ENCODE results near the gene RSPH1.

The RSPH1 gene

DNA sequence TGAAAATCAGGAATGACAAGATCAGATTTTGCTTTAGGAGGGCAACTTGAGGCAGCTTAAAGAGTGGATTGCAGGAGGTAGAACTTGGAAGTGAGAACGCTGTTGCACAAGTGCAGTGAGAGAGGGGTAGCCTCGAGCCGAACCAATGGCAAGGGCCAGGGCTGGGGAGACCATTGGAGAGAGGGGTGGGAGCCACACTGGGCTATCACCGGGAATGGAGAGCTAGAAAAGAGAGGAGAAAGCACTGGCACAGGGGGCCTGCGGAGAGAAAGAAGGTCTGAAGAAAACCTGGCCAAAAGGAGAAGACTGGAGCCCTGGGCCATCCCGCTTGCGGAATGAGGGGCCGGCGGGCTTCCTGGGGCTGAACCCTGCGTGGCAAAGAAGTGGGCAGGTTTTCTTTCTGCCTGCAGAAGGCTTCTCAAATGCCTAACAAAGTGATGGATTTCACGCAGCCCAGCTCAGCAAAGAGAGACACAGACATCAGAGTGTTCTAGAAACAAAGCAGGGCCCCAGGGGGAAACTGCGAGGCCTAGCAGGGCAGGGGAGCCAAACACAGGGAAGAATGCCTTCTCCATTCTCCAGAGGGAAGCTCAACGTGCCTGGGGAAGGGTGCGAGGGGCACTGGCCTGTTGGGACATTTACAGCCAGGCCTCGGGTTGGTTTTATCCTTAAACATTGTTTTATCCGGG, 16.5 kb upstream of the RSPH1 start:
- no peak for DNase-seq

DNA sequence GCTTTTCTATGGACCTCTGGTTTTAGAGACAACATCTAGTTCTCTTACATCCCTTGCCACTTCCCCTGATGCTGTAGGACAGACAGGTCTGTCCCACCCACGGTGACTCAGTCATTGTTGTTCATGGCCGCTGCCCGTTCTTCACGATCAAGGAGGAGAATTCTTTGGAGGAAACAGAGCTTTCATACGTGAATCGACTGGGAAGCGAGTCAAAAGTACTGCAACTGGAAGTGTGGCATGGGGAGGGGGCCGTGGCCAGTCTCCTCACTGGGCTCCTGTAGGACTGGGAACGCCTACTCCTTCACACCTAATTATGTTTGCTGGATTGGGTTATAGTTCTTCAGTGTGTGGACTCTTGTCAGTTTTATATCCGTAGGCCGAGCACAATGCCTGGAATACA, 13.2 kb upstream of the RSPH1 start:
- no peak for DNase-seq

DNA sequence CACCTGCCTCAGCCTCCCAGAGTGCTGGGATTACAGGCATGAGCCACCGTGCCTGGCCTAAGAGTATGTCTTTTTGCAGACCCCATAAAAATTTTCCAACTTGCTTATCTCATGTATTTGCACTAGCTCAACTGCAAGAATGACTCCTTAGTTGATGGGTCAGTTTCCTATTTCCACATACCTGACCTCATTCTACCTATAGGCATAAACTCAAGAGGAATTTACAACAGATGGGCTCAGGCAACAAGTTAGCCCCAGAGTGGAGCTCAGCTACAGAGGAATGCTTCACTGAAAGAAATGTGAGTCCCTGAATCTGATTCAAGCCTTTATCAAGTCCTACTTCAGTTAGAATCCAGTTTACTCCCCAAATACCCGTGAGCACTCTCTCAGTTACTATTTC, 12.3 kb upstream of the RSPH1 start:
- no peak for DNase-seq

DNA sequence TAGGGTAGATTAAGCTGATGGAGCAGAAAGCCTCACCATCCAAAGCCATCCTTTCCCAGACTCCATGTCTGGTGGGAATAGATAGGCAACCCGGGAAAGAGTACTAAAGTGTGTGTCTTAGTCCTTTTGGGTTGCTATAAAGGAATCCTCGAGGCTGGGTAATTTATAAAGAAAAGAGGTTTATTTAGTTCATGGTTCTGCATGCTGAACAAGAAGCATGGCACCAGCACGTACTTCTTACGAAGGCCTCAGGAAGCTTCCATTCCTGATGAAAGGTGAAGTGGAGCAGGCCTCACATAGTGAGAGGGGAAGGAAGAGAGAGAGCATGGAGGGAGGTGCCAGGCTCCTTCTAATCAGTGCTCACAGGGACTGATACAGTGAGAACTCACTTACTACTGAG, 11.4 kb upstream of the RSPH1 start:
- DNase-seq = no peak

DNA sequence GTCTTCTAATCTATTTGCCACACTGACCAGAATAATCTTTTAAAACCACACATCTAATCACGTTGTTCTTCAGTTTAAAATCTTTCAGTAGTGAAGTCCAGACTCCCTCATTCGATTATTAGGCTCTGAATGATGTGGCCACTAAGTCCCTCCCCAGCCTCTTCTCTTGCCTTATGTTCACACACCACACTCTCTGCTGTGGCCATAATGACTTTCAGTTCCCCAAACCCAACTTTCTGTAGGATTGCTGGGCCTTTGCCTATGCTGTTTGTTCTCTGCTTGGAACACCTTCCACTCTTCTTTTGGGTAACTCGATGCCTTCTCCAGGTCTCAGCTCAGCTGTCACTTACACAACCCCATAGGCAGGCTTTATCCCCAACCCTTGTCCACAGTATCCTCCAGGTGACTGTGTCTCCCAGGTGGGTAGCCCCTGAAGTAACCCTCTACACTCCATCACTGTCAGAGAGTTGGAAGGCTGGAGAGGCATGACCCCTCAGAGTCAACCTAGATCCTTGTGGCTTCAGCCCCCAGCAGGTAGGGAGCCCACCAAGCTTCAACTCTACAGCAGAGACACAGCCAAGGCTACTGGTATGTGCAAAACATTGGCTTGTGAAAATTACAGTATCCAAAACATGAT, 9.2 kb upstream of the RSPH1 start:
- DNase-seq = no peak

DNA sequence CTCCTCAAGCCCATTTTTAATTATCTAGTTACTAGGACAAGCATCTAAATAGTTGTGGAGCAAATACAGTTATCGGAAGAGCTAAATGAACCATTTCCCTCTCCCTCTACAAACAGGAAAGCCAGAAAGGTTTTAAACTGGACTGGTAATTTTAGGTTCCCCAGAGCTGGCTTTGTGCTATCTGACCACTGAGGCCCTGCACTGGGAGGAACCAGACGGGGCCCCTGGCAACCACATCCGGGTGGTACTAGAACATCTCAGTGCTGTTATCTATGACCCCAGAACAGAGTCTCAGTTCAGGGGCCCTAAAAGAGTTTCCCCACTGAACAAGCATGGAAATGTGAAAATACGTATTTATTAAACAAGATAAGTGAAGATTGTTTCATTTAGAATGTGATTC, 7.7 kb upstream of the RSPH1 start:
- no peak for DNase-seq

DNA sequence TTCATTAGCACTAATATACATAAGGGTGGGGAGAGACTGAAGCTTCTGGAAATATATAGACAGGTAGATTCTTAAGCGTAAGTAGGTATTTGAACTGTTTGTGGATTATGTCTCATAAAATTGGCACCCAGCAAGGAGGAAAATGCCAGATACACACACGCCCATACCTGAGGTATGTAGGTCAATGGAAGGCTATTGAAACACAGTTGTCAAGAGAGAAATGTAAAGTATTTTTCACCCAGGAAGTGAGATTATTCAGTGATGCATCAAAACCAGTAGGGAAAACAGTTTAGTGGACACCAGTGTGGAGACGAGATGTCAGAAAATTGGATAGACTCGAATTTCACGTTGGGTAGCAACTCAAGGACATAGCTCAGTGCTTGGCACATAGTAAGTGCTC, 4.7 kb upstream of the RSPH1 start:
- no peak for DNase-seq

DNA sequence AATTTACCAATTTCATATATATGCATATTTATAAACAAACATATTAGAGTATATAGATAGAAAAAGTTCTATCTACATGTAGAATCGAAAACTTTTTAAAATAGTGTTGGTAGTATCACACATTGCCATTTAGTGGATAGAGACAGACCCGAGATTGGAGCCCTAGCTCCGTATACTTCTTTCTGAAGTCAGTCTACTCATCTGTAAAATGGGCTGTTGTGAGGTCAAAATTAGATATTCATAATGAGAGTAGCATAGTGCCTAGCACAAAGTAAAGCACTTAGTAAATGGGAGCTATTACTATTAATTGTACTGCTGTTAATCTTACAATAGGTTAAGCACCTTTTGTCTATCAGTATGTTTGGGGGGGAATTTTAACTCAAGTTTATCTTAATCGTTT, 4.2 kb upstream of the RSPH1 start:
- DNase-seq = no peak

DNA sequence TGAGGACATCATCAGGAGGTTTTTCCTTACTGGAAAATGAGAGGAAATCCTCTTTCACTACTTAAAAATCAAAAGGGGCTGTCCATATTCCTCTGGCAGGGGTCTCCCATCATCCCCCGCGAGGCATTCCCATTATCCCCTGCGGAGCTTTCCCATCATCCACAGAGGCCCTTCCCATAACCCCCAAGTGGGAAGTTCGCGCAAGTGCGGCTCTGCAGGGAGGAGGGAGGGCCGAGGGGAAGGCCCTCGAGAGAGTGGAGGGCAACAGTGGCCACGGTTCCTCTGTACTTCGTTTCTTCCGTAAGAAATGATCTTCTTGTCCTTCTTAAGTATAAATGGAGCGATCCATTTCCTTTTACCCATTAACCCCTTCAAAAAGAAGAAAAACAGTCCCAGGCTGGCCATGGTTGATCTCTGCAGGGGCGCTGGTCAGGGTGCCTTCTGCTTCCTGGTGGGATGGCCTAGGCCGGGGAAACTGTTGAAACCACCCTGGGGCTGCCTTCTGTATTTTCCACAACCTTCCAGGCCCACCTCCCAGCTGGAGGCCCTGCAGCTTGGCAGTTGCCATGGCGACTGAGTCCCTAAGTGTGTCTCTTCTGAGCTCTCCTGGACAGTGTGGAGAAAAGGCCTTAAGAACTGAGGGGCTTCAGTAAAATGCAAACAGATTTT, 3.6 kb upstream of the RSPH1 start:
- DNase-seq = no peak

DNA sequence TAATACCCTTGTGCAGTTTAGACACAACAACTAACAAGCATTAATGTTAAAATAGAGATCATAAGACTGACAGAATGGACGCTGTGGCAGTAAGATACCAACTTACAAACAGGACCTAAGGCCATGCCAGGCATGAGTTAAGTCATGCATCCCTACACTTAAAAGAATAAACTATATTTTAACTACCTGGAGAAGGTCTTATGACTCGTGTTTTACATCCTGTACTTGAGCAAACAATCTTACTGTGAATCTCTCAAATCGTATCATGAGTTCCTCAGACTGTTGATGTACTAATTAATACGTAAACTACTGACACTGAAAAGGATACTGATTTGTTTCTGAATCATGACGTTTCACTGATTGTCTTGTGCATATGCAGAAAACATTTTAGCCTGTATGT, 2.0 kb upstream of the RSPH1 start:
- DNase-seq = no peak

DNA sequence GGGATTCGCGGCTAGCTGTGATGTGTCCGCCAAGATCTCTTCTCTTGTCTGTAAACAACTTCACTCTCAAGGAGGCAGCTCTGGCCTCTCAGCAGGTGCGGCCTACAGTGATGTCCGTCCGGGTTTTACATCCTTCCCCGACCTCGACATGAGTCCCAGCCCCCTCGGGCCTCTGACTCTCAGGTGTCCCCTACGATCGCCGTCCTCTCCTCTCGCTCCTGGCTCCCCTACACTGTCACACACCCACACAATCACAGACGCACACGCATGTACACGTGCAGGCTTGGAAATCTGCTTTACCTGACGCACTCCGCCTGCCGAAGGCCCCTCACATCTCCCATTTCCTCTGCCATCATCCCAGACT, 797 bp upstream of the RSPH1 start:
- no peak for DNase-seq

DNA sequence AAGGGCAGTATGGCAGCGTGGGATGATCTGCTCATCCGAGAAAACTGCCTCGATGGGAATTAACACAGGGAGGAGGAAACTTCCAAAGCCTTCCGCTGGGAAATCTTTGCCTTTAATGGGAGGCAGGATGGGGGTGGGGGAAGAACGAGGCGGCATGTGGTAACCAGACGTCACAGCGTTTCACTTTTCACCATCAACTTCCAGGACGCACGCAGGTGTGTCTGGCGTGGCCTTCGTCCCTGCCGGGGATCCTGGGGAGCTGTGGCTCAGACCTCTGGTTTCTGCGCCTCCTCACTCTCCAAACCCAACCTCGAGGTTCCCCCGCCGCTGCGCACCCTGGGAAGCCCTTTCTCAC, 282 bp downstream of the RSPH1 start:
- no peak for DNase-seq

DNA sequence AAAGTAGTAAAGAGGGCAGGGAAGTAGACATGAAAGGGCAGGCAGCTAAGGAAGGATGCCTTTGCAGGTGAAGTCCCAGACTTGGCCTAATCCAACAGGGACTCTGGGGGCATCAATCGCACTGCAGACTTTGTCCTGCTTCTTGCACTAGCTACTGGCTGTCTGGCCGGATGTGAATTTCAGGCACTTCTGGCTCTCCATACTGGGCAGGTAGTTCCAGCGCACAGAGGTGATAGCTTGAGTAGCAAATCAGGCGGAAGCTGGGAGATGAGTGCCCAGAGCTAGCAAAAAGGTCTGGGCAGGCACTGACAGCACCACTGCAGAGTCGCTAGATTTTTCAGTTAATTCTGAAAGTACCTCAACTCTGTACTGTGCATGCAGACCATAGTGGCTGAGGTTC, 997 bp downstream of the RSPH1 start:
- no peak for DNase-seq

DNA sequence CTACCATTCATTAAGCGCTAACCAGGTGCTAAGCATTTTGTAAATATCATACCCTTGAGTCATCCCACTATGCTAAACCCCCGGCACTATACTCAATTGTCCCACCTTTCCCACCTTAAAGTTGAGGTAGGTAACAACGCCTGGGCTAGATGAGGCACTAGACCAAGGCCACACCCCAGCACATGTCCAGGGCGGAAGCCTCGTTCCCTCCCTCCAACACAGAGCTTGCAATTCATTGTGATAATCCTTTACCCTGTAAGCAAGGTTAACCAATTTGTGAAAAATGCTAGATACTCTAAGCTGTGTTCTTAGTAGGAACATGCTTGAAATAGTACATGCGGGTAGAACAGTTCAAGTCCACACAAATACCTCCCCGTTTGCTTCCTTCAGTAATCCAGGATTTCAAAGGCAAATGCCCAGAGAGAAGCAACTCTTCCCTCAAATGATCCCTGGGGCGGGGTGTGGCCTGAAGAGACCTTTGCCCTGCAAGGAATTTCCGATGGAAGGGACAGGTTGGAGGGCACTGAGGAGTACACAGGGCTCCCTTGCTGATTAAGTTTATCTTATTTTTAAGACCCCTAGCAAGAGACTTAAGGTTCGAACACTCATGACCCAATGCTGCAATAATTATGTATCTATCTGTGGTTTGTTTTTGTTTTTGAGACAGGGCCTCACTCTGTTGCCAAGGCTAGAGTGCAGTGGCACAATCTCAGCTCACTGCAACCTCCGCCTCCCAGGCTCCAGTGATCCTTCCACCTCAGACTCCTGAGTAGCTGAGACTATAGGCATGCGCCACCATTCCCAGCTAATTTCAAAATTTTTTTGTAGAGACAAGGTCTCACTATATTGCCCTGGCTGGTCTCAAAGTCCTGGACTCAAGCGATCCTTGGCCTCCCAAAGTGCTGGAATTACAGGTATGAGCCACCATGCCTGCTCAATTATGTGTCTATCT, 2.6 kb downstream of the RSPH1 start:
- no peak for DNase-seq

DNA sequence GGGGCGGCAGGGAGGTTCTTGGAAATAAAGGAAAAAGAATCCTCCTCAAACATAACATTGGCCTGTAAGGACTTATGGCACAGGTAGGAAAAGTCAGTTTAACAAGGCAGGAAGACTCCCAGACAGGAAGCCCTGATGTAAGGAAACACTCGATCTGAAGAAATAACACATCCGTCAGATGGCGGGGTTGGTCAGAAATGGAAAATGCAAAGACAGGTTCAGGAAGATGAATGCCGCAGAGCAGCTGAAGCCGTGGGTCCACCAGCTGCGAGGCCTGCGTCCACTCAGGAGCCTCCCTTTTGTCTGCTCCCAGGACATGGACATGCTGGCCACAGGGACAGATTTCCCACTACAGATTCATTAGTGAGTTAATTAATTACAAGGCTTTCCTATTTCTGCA, 3.8 kb downstream of the RSPH1 start:
- no peak for DNase-seq

DNA sequence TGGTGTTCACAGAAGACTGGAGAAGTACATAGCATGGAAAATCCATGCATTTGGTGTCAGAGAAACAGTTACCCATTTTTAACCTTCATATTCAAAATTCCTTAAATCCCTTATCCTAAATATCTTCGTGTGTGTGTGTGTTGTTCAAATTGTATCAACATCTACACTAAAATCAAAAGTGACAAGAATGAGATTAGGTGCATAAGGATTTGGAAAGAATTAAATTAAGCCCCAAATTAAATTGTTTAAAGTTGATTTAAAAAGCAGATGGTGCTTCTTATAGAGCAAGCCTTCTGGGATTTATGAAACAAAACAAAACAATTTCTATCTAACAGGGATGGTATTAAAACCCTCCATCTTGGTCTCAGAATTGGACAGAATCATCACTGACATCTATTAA, 4.7 kb downstream of the RSPH1 start:
- DNase-seq = no peak

DNA sequence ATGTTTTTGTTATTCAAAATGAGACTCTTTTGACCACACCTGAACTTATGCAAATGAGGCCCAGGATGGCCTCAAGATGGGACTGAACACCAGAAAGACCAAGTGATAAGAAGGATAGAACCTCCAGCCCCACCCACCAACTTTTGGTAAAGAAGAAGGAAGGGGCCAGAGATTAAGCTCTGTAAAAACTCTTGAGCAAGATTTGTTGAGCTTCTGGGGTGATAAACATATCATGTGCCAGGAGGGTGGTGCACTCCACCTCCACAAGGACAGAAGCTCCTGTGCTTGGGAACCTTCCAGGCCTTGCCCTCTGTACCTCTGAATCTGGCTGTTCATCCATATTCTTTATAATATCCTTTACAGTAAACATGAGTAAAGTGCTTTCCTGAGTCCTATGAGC, 5.3 kb downstream of the RSPH1 start:
- DNase-seq = no peak

DNA sequence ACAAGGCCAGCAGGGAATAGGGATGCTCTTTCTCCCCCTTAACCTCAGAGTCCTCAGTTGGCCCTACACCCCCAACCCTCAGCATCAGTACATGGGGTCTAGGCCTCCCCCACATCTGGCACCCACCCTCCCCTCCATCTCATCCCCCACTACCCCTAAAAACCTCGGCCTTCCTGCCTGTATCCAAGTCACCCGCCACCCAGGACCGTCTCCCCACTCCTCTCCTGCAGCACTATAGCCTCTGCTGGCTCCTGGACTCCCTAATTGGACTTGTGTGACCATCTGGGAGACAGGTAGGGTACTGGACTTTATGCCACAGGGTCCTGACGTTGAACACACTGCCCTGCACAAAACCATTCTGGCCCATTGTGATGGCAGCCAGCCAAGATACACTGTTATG, 6.0 kb downstream of the RSPH1 start:
- no peak for DNase-seq

DNA sequence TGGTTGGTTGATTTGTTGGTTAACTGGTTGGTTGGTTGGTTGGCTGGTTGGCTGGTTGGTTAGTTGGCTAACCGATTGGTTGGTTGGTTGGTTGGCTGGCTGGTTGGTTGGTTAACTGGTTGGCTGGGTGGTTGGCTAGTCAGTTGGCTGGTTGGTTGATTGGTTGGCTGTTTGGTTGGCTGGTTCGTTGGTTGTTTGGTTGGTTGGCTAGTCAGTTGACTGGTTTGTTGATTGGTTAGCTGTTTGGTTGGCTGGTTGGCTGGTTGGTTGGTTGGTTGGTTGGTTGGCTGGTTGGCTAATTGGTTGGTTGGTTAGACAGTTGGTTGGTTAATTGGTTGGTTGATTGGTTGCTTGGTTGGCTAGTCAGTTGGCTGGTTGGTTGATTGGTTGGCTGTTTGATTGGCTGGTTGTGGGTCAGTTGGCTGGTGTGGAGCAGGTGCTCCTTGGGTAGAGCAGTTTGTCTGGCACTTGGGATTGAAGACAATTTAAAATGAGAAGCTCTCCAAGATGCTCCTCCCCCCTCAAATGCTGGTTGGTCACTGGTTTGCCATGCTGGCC, 6.9 kb downstream of the RSPH1 start:
- no peak for DNase-seq

DNA sequence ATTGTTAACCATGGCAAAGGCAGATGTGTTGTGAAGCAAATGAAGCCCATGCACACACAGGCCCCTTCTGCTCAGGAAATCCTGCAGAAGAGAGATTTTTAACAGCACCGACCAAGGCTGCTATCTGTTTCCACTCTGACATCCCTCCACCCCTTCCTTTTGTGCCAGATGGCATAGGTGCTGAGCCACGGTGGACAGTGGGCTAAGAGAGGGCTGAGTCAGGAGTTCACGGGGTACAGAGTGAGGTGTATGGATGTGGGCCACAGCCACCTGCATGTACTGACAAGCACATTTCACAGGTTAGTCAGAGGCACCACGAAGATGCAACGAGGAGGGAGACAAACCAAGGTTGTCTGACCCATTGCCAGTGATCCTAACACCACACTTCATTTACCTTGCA, 9.5 kb downstream of the RSPH1 start:
- no peak for DNase-seq

DNA sequence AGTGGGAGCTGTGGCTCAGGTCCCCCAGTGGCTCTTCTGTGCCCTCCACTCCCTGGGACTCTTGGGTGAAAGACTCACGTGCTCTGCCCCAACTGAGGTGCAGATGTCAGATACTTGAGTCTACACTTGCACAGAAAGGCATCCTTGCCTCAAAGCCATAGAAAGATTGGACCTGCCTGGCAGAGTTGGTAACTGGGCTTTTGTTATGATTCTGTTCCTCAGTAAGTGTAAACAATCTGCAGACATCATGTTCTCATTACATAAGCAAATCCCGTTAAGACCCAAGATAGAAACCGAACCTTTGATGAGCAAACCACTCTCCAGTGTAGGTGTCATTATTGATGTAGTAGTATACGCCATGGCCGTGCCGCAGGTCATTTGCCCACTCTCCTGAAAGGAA, 10.0 kb downstream of the RSPH1 start:
- DNase-seq = no peak

DNA sequence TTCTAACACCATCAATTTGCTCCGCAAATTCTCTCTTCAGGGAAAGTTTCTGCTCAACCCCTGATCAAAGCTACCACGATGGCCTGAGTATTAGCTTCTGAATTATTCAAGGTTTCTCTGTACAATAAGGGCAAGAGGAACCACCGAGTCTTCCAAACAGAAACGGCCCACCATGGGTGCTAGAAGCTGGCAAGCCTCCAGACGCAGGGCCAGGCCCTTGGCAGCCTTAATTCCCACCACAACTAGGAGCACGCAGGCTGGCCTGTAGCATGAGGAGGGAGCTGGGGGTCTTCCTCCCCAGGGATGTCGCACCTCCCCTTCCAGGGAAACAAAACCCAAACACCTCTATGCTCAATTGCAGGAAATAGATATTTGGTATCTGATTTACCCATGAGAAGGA, 11.1 kb downstream of the RSPH1 start:
- no peak for DNase-seq

DNA sequence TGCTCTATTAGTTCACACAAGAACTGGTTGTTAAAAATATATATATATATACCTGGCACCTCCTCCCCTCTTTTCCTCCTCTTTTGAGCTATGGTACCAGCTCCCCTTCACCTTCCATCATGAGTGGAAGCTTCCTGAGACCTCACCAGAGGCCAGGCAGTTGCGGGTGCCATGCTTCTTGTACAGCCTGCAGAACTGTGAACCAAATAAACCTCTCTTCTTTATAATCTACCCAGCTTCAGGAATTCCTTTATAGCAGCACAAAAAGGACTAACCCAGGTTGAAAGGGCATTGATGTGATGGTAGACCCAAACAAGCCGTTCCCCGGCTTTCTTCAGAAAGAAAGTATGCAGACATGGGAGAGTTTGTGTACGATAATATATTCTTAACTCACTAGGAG, 14.9 kb downstream of the RSPH1 start:
- no peak for DNase-seq
